HG03354 (cell line): ENCODE results near the gene NBPF3.

Experiments used
- ATAC-seq: cut with Tn5 transposase; IDR thresholded peaks from one replicate; pipeline ENCODE4 v1.9.1; 2021; ENCODE audit warnings: mild to moderate bottlenecking; ENCODE audit not compliant: unreplicated experiment, poor library complexity, severe bottlenecking

NBPF3 gene

DNA sequence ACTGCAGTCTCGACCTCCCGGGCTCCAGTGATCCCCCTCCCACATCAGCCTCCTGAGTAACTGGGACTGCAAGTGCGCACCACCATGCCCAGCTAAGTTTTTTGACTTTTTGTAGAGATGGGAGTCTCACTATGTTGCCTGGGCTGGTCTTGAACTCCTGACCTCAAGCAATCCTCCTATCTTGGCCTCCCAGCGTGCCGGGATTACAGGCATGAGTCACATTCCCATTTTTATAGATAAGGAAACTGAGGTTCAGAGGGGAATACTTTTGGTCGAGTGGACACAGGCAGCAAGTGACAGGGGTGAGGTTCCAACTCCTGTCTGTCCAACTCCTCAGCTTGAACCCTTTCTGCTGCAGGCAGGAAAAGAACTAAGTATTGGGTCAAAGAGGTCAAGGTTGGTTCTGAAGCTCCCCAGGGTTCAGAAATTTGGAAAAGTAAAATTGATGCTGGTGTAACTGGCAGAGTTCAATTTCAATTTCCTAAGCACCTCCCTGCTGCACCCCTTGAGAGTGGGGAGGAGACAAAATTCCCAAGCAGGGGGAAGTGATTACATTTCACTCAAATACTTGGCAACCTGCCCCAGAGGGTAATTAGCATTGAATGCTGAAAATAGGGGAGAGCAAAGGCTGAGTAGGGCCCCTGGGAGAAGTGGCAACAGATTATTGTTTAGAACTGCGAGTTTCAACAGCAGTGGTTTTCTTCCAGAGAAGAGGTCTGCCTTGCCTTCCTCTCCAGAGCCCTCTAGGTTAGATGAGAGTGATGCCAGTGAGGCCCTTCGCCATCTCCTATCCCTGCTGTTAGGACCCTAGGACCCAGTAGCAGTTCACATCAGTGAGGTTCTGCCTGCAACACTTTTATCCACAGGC, 51.8 kb downstream of the NBPF3 start:
- ATAC-seq: no peak

DNA sequence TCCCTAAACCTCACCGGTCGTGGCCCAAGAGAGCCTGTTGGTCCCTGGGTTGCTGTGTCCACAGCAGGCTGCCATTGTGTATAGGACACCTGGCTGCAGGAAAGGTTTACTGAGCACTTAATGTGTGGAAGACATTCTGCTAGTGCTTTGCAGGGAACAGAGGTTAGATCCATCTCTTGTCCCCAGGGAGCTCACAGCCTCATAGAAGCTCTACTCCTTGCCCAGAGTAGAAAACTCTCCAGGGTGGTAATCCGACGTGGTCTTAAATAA, 52.4 kb downstream of the NBPF3 start:
- no peak for ATAC-seq

DNA sequence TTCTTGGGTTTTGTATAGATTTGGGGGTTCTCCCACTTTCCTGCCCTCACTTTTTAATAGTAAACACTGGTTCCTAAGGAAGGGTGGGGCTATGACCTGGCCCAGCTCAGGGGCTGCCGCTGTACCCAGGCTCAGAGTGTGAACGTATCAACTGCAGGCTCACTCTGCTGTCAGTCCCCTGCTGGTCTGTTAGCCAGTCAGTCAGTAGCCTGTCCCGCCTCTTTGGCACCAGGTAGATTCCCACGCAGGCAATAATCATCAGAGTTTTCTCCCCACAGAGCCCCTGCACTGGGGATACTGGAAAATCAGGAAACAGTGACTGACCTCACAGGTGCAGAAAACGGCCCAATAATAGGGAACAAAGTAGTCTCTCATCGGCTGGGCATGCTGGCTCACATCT, 54.3 kb downstream of the NBPF3 start:
- ATAC-seq: no peak

DNA sequence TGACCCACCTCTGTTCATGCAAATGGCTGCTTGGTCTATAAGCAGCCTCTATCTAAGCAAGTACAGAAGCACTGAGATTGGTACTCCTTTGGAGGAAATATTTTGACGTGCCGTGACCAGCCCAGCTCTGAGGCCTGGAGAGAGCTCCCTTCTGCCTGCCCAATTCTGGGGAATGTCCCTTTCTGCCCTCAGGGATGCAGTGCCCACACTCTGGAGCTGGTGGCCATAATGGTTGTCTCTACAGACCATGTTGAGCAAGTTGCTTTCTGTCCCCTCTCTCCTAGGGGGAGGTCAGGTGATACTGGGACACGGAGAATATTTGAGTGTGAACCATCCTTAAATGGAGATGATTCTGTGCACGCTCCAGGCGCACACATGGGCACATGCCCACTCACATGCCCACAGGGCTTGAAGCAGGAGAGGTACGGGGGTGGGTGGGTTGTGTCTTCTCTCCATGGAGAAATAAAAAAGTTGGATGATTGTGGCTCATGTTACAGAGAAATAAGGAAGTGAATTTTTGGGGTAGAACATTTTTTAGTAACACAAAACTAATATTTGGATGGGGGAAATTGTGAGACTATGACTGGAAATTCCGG, 55.4 kb downstream of the NBPF3 start:
- no peak for ATAC-seq

DNA sequence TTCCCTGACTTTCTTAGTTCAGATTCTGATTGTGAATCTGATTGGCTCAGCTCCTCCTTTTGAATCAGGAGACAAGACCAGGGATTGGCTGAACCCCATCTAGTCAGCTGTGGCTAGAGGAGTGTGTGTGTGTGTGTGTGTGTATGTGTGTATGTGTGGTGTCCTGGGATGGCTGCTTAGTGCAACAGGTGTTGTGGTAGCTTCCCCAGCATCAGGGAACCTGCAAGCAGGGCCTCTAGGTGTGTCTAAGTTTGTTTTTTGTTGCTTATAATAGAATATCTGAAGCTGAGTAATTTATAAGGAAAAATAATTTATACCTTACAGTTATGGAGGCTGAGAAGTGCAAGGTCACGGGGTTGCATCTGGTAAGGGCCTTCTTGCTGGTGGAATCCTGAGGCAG, 56.1 kb downstream of the NBPF3 start:
- no peak for ATAC-seq

DNA sequence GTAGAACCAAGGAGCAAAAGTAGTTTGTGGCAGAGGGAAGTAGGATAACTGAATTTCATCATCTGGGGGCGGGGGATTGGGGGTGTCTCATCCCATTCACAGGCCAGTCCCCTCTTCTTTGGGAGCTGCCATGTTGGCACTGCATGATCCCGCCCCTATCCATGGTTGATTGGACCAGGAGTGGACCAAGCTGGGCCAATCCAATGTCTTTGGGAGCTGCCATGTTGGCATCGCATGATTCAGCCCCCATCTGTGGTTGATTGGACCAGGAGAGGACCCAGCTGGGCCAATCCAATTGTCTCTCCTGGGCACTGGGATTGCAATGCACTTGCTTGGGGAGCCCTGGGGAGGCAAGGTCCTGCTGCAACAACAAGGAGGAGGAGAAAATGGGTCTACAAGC, 56.9 kb downstream of the NBPF3 start:
- ATAC-seq: no peak

DNA sequence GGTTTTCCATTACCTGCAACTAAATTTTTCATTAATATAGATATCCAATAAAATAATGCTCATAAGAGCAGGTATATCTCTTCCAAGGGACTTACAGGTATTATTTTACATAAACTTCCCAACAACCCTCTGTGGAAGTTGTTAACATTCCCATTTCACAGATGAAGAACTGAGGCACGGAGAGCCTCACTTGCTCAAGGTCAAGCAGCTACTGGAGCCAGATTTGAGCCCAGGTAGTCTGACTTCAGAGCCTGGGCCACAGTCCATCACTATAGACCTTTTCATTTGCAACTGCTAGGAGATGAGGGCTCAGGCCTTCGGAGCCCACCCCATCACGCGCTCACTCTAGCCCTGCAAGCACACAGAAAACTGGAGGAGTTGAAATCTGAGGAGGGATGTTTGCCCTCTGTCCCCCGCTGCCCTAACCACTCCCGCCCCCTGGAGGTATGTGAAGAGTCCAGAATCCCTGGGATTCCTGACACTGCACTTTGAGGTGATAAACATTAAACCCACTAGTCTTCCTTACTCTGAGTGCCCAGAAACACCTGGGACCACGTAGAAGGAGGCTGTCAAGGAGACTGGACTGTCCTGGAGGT, 57.6 kb downstream of the NBPF3 start:
- no peak for ATAC-seq

DNA sequence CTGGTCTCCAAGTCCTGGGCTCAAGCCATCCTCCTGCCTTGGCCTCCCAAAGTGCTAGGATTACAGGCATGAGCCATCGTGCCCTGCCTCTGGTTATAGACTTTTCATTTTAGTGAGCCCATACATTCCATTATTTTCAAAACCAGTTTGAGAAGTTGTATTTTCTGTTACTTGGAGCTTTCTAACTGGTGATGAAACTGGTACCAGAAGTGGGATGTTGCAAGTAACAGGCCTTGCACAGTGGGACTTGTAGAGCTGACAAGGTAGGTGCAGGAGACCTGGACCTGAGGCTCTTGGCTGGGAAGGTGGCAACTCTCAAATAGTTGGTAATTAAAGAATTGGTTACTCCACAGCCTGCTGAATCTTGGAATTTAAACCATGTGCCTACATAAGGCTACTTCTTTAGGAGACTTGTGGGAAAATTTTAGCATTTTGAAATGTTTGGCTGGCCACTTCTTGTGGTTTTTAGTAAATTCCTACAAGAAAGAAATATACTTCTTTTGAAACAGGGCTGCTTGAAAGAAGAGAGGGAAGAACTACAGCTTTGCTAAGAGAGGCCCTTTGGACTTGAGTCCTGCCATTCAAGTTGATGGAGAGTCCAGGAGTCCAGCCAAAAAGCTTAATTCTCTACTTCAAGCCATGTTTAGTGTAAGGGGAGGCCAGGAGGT, 59.5 kb downstream of the NBPF3 start:
- ATAC-seq: no peak

DNA sequence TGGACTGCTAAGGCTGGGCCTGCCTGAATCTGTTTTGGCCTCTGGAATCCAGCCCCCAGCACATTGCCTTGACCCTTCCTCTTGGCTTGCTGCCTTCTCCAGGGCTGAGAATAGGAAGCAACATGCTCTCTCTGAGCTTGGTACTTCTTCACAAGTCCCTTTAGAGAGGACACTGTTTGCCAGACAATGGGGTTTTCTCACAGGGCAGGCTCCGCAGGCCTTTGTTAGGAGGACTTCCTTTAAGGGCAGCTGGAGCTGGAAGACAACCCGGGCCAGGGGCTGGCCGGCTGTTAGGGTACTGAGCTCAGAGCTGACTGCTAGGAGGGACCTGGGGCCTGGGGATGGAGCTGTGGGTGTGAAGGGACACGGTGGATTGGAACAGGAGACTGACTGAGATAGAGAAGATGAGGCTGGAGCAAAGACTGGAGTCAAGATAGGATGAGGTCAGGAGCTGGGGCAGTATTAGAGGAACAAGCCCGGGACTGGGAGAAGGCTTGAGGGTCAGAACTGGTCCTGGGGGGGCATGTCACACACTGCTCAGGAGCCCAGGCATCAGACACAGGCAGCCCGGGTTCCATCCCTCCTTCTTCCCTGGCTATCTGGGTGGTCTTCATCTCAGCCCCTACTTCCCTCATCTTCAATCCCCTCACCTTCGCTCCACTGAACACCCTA, 63.9 kb downstream of the NBPF3 start:
- ATAC-seq: no peak

DNA sequence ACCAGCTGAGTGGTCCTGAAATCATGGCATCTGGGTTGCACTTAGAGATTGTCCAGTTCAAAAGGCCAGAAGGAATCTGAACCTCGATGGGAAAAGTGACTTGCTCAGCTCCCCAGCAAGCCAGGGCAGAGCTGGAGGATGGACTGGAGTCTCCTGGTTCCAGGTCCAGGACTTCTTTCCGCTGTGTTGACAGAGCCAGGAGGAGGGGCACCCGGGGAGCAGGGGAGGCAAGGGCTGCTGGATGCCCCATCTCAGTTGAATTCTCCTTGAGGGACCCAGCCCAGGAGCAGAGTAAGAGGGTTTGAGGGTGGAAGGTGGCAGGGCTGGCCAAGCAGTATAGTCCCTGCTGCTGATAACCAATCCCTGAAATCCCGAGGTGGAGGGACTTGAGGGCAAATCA, 66.9 kb downstream of the NBPF3 start:
- ATAC-seq: no peak

DNA sequence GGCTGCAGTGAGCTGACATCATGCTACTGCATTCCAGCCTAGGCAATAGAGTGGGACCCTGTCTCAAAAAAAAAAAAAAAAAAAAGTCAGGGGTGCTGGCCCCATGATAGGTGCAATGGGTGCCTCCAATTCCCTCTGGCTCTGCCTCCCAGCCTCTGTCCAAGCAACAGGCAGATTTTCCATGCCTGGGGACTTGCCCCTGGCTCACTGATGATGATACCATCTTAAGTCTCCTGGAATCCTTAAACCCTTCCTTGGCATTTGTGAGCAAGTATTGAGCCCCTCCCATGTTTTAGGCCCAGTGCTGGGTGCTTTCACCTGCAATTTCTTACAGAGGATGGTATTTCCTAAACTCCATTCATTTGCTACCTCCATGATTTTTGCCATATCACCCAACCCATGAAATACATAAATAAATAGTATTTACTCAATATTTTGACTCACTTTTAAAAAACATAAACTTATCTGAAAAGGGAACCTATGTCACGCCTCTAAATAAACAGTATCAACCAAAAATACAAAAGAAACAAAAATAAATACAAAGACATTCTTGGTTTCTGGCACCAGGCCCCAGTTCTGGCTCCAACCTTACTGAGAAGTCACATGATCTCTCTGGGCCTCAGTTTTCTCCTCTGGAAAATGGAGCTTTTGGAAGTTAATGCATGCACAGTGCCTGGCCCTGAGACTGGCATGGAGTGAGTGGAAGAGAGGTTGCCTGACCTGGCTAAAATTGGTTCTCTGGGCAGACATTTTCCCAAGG, 67.8 kb downstream of the NBPF3 start:
- no peak for ATAC-seq

DNA sequence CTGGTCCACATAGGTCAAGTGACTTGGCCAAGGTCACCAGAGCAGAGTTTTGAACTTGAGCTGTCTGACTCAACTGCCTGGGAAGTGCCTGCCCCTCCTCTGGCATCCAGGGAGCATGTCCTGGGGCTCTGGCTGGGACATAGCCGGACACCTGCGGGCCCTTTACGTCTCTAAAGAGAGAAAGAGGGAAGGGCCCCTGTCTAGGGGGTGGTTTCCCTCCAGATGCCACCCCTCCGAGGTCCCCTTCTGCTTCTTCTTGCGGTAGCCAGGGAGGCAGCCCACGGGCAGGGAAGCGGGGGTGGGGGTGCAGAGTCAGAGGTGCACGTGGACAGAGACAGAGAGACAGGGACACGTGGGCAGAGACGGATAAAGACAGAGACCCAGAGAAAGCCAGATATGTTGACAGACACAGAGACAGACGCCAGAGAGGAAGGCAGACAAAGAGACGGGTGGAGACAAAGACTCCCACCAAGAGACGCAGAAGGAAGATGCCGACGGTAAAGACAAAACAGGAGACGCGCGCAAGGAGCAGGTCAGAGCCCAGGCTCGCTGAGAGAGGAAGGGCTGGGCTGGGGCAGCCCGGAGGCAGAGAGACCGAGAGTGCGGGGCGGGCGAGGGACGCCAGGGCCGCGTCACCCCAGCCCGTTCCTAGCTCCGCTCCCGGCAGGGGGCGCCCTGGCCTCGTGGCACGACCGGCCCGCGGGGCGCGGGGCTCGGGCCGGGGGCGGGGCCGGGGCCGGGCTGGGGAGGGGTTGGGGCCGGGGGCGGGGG, 68.8 kb downstream of the NBPF3 start:
- ATAC-seq: no peak

DNA sequence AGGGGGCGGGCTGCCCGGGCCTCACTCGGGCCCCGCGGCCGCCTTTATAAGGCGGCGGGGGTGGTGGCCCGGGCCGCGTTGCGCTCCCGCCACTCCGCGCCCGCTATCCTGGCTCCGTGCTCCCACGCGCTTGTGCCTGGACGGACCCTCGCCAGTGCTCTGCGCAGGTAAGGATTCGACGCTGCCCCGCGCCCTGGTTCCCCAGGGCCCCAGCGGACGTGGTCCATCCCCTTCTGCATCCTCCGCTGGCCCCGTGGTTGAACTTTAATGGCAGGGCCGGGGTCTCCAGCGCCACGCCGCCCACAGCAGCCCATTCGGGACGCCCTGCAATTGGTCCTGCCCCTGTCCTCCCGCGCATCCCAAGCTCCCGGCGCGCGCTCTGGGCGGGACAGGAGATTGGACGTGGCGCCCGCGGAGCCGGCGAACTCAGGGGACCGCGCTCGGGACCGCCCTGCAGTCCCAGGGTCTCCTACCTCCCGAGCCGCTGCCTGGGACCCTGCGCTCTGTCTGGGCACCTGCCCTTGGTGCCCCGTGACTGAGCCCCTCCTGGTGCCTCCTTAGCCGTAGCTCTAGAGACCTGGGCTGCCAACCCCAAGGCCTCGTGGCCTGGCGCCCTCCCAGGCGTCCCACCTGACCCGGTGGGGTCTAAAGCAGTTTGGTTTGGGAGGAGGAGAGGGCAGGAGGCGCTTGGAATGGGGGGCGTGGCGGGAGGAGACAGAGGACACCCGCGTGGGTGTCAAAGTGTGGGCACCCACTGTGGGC, 69.6 kb downstream of the NBPF3 start, which contains the start of gene ALPL:
Gene ALPL (plus strand): TSS at position 73 of the 762 bp plus-strand sequence. CDS start 44,659 bp downstream, outside the sequence.
- ATAC-seq: no peak

DNA sequence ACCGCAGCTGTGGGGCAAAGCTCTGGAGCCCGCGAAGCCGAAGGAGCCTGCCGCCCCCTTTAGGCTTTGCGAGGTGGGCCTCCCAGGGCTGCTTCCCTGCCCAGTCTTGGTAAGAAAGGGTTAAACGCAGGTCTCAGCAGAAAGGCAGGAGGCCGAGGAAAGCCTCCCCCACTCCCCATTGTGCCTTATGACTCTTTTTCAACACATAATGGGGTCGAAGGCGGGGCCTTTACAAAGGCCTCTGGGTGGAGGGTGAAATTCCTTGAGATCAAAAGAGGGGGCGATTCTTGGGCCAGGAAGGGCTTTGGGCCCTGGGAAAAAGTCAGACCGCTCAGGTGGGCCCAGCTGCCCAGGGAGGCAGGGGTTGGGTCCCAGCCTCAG, 70.2 kb downstream of the NBPF3 start:
- ATAC-seq: no peak

DNA sequence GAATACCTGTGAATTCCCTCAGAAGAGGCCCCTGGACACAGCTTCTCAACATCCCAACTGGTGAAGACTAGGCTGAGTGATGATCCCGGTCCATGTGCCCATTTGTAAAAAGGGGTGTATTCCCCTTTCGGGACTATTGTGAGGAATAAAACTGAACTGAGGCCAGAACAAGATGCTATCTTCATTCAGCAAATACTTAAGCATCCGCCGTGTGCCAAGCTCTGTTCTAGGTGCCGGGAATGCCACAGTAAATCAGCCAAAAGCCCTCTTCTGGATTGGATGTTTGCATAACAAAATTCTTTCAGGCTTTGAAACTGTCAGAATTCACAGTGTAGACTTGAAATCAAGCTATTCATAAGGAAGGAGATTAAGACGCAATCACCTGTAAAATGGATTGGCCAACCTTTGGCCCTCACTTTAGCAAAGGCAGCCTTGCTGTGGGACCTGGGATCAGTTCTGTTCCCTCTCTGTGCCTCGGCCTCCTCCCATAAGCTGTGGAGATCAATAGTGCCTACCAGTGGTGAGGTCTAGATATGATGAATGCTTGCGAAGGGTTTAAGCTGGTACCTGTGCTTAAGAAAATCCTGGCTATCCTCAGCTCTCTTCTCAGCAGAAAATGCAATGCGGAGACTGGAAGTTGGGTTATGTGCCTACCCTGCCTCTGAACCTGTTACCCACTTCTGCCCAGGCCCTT, 71.1 kb downstream of the NBPF3 start:
- no peak for ATAC-seq

DNA sequence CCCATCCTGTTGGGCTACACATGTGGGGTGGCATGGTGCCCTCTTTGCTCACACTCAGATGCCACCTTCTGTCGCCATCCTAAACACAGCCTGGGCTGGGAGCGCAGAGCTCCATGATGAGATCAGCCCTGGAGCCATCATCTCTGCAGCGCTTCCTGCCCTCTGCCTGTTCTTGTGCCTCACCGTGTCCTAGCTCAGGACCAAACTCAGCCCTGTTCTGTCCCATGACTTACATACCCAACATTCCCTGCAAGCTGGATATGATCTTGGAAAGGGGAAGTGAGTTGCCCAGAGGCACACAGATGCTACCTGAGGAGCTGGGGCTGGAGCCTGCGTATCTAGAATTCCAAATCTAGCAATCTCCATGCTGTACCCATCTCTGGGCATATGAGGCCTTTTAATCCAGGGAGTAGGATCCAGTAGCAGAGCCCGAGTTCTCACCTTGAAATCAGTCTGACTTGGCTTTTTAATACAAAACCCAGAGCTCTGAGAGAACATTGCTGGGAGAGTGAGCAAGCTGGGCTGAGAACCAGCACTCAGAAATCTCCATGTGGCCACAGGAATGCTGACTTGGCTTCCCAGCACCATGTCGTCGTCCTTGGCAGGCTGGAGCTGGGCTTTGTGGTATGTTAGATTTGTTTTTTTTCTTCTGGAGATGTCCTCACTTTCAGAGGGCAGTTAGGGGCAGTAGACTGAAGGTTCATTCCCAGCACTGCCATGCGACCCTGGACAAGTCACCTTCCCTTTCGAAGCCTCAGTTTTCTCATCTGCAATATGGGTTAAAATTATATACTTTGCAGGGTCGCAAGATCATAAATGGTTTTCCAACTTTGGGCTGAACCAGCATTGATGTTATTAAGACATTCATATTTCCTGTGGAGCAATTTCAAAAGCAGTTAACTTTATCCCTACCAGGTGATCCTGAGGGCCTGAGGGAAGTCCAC, 71.9 kb downstream of the NBPF3 start:
- no peak for ATAC-seq

DNA sequence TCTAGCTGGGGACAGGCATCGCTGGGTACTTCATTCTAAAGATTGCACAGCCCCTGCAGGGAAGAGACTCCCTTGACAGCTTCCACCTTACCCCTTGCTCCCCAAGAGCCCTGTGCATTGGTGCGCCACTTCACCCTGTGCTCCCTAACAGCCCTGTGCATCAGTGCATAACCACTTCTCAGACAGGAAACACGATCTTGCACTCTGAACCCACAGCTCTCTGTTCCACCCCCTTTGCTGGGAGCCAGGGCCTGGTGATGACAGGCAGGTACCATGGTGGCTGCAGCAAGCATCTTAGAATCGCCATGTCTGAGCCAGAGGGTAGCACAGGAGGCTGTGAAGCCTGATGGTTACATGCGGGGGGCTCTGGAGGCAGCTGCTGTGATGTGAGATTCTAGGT, 74.3 kb downstream of the NBPF3 start:
- ATAC-seq: no peak
